AG09319 (cell line): ENCODE data around the gene ADAMTS8.
A peak's percentile ranks its signal among the peaks of the same experiment; 100 is the strongest.

Experiments
- DNase-seq: peaks from one replicate; pipeline ENCODE4 v3.0.0-alpha.2; 2010; ENCODE audit warnings: low read depth; ENCODE audit errors: extremely low read depth
- TF ChIP-seq, protein P1 (sequence below): IDR thresholded peaks from 2 replicates; pipeline ENCODE4 v1.5.1; 2011; ENCODE audit warnings: low read depth, mild to moderate bottlenecking, inconsistent platforms, low read length, moderate library complexity

Gene ADAMTS8

DNA sequence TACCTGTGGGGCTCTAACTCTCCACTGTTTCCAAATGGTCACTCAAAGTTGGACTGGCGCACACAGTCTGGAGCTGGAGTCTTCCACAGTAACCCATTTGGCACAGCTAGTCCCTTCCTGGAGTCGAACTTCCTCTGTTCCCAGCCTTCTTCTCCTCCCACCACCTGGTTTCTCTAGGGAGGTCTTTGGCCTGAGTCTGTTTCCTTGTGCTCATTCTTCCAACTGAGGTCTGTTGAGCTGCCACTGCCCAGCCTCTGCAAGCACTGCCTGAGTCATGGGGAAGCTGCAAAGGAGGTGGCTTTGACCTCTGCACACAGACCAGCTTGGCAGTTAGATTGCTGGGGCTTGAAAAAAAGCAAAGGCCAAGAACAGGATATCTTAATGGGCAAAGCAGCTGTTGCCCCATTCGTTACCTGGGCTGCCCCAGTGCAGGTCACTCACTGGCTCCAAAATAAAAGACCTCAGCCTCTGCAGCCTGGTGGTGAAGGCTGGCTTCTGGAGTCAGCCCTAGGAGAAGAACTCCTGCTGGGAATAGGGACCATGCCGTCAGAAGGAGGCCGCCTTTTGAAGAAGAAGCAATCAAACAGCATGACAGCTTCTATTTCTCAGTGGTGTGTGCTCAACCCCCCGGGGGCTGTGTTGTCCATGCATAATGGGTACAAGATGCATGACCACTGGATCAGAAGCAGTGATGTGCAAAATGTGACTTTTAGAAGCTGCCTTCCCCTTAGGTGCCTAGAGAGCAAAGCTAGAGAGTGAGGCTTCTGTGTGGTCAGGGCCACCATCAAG is 23.0 kb upstream of the ADAMTS8 start:
- no peak for DNase-seq
- TF ChIP-seq, protein P1, sequence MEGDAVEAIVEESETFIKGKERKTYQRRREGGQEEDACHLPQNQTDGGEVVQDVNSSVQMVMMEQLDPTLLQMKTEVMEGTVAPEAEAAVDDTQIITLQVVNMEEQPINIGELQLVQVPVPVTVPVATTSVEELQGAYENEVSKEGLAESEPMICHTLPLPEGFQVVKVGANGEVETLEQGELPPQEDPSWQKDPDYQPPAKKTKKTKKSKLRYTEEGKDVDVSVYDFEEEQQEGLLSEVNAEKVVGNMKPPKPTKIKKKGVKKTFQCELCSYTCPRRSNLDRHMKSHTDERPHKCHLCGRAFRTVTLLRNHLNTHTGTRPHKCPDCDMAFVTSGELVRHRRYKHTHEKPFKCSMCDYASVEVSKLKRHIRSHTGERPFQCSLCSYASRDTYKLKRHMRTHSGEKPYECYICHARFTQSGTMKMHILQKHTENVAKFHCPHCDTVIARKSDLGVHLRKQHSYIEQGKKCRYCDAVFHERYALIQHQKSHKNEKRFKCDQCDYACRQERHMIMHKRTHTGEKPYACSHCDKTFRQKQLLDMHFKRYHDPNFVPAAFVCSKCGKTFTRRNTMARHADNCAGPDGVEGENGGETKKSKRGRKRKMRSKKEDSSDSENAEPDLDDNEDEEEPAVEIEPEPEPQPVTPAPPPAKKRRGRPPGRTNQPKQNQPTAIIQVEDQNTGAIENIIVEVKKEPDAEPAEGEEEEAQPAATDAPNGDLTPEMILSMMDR = no peak

DNA sequence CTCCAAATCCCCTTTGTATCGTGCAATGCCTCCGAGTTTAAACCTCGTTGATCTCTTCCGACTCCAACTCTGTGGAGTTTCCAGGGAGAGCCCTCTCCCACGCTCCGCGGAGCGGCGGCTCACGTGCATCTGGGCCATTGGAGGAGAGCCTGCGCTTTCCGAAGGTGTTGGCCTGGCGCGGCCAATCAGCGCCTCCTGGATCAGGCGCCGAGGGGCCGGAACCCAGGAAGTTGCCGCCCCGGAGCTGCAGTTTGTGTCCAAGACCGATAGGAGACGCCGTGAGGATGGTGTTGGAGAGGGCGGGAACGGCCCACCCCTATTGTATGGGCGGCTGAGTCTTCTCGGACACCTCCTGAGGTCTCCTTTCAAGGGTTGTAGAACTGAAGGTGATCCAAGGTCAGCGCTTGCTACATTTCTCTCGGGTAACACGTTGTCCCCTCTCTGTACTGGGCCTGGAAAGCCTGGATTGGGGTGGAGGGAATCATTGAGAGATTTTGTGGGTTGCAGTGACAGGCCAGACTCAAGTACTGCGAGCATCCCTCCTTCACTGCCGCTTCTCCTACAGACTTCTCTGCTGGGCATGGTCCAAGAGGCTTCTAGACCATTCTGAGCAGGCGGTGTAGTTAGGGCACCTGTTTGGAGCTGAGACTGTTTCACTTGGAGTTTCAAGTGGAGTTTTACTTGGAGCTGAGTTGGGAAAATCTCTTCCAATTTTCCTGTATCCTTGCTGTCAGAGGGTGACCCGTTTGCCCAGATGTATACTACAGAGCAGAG is 21.8 kb upstream of the ADAMTS8 start:
- TF ChIP-seq, protein P1 = peak; percentile 89
- DNase-seq = peak; percentile 84

DNA sequence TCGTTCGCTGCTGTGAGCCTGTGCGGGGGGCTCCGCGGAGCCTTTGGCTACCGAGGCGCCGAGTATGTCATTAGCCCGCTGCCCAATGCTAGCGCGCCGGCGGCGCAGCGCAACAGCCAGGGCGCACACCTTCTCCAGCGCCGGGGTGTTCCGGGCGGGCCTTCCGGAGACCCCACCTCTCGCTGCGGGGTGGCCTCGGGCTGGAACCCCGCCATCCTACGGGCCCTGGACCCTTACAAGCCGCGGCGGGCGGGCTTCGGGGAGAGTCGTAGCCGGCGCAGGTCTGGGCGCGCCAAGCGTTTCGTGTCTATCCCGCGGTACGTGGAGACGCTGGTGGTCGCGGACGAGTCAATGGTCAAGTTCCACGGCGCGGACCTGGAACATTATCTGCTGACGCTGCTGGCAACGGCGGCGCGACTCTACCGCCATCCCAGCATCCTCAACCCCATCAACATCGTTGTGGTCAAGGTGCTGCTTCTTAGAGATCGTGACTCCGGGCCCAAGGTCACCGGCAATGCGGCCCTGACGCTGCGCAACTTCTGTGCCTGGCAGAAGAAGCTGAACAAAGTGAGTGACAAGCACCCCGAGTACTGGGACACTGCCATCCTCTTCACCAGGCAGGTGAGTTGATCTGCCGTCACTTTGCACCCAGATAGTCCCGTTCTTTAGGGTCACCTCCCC is 21.0 kb upstream of the ADAMTS8 start:
- no peak for DNase-seq
- TF ChIP-seq, protein P1 = no peak

DNA sequence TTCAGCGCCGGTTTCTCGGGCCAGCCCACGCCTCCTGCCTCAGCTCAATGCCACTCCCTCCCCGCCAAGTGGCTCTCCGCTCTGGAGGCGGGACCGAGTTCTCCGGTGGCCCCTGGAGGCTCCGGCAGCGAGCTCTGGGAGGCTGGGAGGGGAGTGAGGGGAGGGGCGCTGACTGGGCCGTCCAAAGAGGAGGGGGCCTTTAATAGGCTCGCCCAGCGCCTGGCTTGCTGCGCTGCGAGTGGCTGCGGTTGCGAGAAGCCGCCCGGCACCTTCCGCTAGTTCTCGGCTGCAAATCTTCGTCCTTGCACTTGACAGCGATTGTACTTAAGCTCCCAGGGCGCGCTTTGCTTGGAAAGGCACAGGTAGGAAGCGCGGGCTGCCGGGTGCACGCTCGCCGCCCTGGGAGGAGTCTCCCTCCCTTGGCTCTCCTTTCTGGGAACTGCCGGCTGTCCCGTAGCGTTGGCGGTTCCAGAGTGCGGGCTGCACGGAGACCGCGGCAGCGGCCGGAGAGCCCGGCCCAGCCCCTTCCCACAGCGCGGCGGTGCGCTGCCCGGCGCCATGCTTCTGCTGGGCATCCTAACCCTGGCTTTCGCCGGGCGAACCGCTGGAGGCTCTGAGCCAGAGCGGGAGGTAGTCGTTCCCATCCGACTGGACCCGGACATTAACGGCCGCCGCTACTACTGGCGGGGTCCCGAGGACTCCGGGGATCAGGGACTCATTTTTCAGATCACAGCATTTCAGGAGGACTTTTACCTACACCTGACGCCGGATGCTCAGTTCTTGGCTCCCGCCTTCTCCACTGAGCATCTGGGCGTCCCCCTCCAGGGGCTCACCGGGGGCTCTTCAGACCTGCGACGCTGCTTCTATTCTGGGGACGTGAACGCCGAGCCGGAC is 20.3 kb upstream of the ADAMTS8 start, which contains the start of gene ADAMTS15:
ADAMTS15 (plus strand) TSS at position 230 of the 894 bp plus-strand sequence; CDS start at position 559, 329 bp downstream.
- TF ChIP-seq, protein P1 = no peak; the same call in 1 of the 2 replicates
- peak; percentile 82 for DNase-seq

DNA sequence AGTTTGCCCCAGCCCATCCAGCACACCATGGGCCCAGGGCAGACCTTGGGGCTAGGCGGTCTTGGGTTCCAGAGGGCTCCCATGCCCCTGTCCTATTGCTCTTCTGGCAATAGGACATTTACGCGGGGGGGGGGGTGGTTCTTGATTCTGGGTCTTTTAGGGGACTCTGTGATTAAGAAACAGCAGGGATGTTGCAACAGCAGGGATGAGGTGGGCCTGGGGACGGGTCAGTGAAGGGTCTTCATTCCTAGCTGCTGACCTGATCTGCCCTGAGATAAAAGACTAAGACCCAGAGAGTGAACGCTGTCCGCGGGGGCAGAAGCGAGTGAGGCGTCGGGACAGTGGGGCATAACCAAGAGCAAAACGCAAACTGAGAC is 19.6 kb upstream of the ADAMTS8 start:
- no peak for DNase-seq
- TF ChIP-seq, protein P1 = no peak

GRCh38 chr11:130445788-130446187 is 17.4 kb upstream of the ADAMTS8 start:
- TF ChIP-seq, protein P1 = no peak
- DNase-seq = no peak
